Activated naive CD4-positive, alpha-beta T cell treated with Interleukin-2 at 50 U/mL for 16 hours (primary cell): ENCODE measurements around the gene MAP3K2.
A peak's percentile ranks its signal among the peaks of the same experiment; 100 is the strongest.

Experiments
- DNase-seq: peaks from one replicate; pipeline ENCODE4 v3.0.0-alpha.2; 2020

The MAP3K2 gene

GRCh38 chr2:127407091-127407490, 19.3 kb upstream of the MAP3K2 start:
- no peak for DNase-seq

GRCh38 chr2:127406454-127406853, 18.7 kb upstream of the MAP3K2 start:
- DNase-seq = no peak

- no peak for DNase-seq
Measured at GRCh38 chr2:127405255-127405610, 17.5 kb upstream of the MAP3K2 start.

GRCh38 chr2:127404466-127405254, 16.9 kb upstream of the MAP3K2 start:
- no peak for DNase-seq

- no peak for DNase-seq
Measured at GRCh38 chr2:127403460-127403859, 15.7 kb upstream of the MAP3K2 start.

GRCh38 chr2:127401757-127402695, 14.3 kb upstream of the MAP3K2 start:
- peak; percentile 35 for DNase-seq

GRCh38 chr2:127400897-127401756, 13.4 kb upstream of the MAP3K2 start:
- DNase-seq = no peak

- DNase-seq = no peak
Measured at GRCh38 chr2:127400533-127400896, 12.7 kb upstream of the MAP3K2 start.

GRCh38 chr2:127398239-127398590, 10.4 kb upstream of the MAP3K2 start:
- peak; percentile 38 for DNase-seq

GRCh38 chr2:127397568-127398238, 9.9 kb upstream of the MAP3K2 start:
- no peak for DNase-seq

- DNase-seq = no peak
Measured at GRCh38 chr2:127394492-127394891, 6.7 kb upstream of the MAP3K2 start.

GRCh38 chr2:127392828-127393578, 5.2 kb upstream of the MAP3K2 start:
- no peak for DNase-seq

GRCh38 chr2:127392133-127392827, 4.5 kb upstream of the MAP3K2 start:
- DNase-seq = no peak

- DNase-seq = no peak
Measured at GRCh38 chr2:127389778-127390435, 2.1 kb upstream of the MAP3K2 start.

GRCh38 chr2:127388423-127389164, 819 bp upstream of the MAP3K2 start:
- peak; percentile 28 for DNase-seq

- peak; percentile 79 for DNase-seq
Measured at GRCh38 chr2:127386764-127387654, 766 bp downstream of the MAP3K2 start.

- DNase-seq = no peak
Measured at GRCh38 chr2:127386246-127386645, 1.5 kb downstream of the MAP3K2 start.

- DNase-seq = no peak
Measured at GRCh38 chr2:127384529-127384928, 3.2 kb downstream of the MAP3K2 start.

GRCh38 chr2:127382831-127383230, 4.9 kb downstream of the MAP3K2 start:
- DNase-seq = no peak
